BJ (cell line): ENCODE data around the gene TSHZ2. TPM values are rescaled to one million over a fixed set of nuclear protein-coding genes. Genes with fewer than 3 reads are reported as not detected.

Experiments used
- CTCF ChIA-PET: fragments of 350-600 bp; formaldehyde crosslinking; extraction: SDS; loops from one replicate; lab custom pipeline; 2021; ENCODE audit warnings: antibody characterized with exemption, inconsistent platforms; lab: Yijun Ruan, JAX
- POLR2A ChIA-PET: fragments of 300-600 bp; sonication (Branson Sonifier 250); formaldehyde crosslinking; extraction: SDS; loops from one replicate; lab custom pipeline; 2021; ENCODE audit warnings: antibody characterized with exemption; lab: Charles Lee
- DNase-seq: peaks from one replicate; pipeline ENCODE4 v3.0.0-alpha.2; 2011; ENCODE audit warnings: low read depth
- H3K27me3 ChIP-seq: 2 replicates; pipeline ENCODE4 v1.6.0; 2011; ENCODE audit warnings: low read length; ENCODE audit not compliant: control insufficient read depth, insufficient read depth
- H3K36me3 ChIP-seq: 2 replicates; pipeline ENCODE4 v1.5.1; 2011; ENCODE audit warnings: low read length; ENCODE audit not compliant: control insufficient read depth, insufficient read depth
- H3K4me3 ChIP-seq: 2 replicates; pipeline ENCODE4 v1.5.1; 2011; ENCODE audit warnings: low read depth, mild to moderate bottlenecking, control low read depth, low read length
- CTCF ChIP-seq: IDR thresholded peaks from 2 replicates; pipeline ENCODE4 v1.5.1; 2011; ENCODE audit warnings: low read depth, mild to moderate bottlenecking, control low read depth, inconsistent platforms, low read length, moderate library complexity; ENCODE audit not compliant: insufficient read depth
- polyA plus RNA-seq: library from polyadenylated mRNA; depleted of rRNA; stranded (reverse); fragments of >200 nt; gene quantifications from 2 replicates; pipeline ENCODE4 v1.2.3, GENCODE V29; 2011

Gene TSHZ2
- polyA plus RNA-seq, 1 experiment, result not detected

- no peak overlapping the region for H3K4me3 ChIP-seq
- no peak for TF ChIP-seq CTCF
- no peaks in the 10 kb centered on the region for H3K36me3 ChIP-seq
- ChIA-PET CTCF (no interaction called here), POLR2A (no interaction called here)
- DNase-seq, result no peak
- no peaks in the 10 kb centered on the region for H3K27me3 ChIP-seq
Observed at GRCh38 chr20:53480913-53481312, 508.8 kb downstream of the TSHZ2 start.

GRCh38 chr20:53487461-53488200 lies 515.5 kb downstream of the TSHZ2 start:
- TF ChIP-seq CTCF, result no peak
- no peaks in the 10 kb centered on the region for H3K27me3 ChIP-seq
- no peaks in the 10 kb centered on the region for H3K36me3 ChIP-seq
- ChIA-PET CTCF (no interaction called here), POLR2A (no interaction called here)
- H3K4me3 ChIP-seq, result no peak overlapping the region
- no peak for DNase-seq

GRCh38 chr20:53488775-53489272 lies 516.7 kb downstream of the TSHZ2 start:
- ChIA-PET CTCF (no interaction called here), POLR2A (no interaction called here)
- no peak overlapping the region for H3K4me3 ChIP-seq
- DNase-seq, result no peak
- no peak for TF ChIP-seq CTCF
- H3K27me3 ChIP-seq, result no peaks in the 10 kb centered on the region
- H3K36me3 ChIP-seq, result no peaks in the 10 kb centered on the region

- POLR2A ChIA-PET, result no interaction called here
- H3K4me3 ChIP-seq, result no peak overlapping the region
- no peak for TF ChIP-seq CTCF
Observed at GRCh38 chr20:53489528-53489927, 517.4 kb downstream of the TSHZ2 start.

GRCh38 chr20:53490620-53491019 lies 518.5 kb downstream of the TSHZ2 start:
- POLR2A ChIA-PET, result no interaction called here

More at GRCh38 chr20:53489528-53489927, 517.4 kb downstream of the TSHZ2 start:
- Histone ChIP-seq H3K36me3 (no peaks in the 10 kb centered on the region), H3K27me3 (no peaks in the 10 kb centered on the region)
- CTCF ChIA-PET, result no interaction called here
- DNase-seq, result no peak

More at GRCh38 chr20:53490620-53491019, 518.5 kb downstream of the TSHZ2 start:
- CTCF ChIA-PET, result no interaction called here
- H3K27me3 ChIP-seq, result no peaks in the 10 kb centered on the region
- DNase-seq, result no peak
- no peak for TF ChIP-seq CTCF
- H3K36me3 ChIP-seq, result no peaks in the 10 kb centered on the region
- H3K4me3 ChIP-seq, result no peak overlapping the region
